HG02981 (cell line): Measurements from ENCODE around the gene SLC25A6.
"Not testable (repeated sequence)": the region's sequence is repeated elsewhere in the genome, so short reads cannot be mapped to it uniquely, and the experiment has no call there.

Experiments used
- ATAC-seq: cut with Tn5 transposase; IDR thresholded peaks from one replicate; pipeline ENCODE4 v1.9.1; 2021; ENCODE audit warnings: mild to moderate bottlenecking, moderate library complexity; ENCODE audit not compliant: unreplicated experiment

Gene SLC25A6

DNA sequence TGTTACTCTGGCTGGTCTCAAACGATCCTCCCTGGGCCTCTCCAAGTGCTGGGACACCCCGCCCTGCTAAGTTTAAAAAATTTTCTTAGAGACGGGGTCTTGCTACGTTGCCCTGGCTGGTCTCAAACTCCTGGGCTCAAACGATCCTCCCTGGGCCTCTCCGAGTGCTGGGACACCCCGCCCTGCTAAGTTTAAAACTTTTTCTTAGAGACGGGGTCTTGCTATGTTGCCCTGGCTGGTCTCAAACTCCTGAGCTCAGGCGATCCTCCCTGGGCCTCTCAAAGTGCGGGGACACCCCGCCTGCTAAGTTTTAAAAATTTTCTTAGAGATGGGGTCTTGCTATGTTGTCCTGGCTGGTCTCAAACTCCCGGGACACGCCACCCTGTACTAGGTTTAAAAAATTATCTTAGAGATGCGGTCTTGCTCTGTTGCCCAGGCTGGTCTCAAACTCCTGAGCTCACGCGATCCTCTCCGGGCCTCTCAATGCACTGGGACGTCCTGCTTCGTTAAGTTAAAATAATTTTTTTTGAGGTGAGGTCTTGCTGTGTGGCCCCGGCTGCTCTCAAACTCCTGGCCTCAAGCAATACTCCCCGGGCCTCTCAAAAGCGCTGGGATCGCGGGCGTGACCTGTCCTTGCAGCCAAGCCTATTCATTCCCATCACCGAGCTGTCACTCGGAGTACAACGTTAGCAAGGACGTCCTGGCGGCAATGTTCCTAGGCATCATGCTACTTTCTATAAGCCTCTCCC, 1.1 kb downstream of the SLC25A6 start:
- no peak for ATAC-seq

DNA sequence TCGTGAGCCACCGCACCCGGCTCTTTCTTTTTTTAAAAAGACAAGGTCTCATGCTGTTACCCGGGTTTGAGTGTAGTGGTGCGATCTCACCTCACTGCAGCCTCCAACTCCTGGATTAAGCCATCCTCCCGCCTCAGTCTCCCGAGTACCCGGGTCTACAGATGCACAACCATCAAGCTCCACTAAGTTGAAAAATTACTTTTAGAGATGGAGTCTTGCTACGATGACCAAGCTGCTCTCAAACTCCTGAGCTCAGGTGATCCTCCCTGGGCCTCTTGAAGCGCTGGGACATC, 2.0 kb downstream of the SLC25A6 start:
- ATAC-seq: no peak

DNA sequence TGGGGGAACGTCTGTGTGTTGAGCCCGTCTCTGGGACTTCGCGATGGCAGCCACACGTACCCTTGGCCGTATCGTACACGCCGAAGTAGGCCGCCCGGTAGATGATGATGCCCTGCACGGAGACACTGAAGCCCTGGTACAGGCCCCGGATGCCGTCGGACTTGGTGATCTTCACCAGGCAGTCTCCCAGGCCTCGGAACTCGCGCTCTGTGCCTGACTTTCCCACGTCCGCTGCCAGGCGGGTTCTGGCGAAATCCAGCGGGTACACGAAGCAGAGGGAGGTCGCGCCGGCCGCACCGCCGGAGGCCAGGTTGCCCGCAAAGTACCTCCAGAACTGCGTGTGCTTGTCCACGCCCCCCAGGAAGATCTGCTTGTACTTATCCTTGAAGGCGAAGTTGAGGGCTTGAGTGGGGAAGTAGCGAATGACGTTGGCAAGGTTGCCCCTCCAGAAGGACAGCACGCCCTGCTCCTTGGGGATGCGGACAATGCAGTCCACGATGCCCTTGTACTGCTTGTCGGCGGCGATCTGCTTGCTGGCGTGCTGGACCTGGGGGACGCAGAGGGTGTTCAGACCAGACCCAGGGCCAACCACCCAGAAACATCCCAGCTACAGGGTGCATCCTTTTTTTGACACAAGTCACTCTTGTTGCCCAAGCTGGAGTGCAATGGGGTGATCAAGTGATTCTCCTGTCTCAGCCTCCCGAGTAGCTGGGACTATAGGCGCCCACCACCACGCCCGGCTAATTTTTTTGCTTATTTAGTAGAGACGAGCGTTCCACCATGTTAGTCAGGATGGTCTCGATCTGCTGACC, 2.5 kb downstream of the SLC25A6 start:
- ATAC-seq: no peak

DNA sequence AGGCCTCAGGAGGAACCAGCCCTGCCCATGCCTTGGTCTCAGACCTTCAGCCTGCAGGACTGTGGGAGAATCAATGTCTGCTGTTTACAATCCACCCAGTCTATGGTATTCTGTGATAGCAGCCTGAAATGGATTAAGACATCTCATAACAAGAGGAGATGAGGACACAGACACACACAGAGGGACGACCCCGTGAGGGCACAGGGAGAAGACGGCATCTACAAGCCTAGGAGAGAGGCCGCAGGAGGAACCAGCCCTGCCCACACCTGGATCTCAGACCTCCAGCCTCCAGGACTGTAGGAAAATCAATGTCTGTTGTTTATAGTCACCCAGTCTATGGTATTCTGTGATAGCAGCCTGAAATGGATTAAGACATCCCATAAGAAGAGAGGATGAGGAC, 3.3 kb downstream of the SLC25A6 start:
- no peak for ATAC-seq

DNA sequence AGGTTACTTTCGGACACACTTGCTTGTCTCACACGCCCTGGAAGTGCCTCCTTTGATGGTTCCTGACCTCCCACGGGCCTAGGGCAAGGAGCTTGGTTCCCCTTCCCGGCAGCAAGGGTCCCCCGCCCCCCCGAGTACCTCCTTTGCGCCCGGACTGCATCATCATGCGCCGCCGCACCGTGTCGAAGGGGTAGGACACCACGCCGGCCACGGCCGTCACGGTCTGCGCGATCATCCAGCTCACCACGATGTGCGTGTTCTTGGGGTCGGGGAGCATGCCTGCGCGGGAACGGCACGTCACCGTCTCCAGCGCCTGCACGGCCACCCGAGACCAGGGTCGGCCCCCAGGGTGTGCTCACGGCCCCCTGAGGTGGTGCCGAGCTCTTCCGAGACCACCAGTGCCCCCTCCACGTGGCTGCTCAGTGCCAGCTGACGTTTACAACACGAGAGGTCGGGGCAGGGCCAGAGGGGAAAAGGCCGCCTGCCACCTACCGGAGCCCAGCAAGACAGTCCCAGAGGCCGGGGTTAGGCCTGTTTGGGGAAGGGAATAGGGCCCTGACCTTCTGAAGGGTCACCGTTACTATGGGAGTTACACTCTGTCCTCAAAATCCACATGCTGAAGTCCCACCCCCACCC, 4.7 kb downstream of the SLC25A6 start:
- no peak for ATAC-seq

DNA sequence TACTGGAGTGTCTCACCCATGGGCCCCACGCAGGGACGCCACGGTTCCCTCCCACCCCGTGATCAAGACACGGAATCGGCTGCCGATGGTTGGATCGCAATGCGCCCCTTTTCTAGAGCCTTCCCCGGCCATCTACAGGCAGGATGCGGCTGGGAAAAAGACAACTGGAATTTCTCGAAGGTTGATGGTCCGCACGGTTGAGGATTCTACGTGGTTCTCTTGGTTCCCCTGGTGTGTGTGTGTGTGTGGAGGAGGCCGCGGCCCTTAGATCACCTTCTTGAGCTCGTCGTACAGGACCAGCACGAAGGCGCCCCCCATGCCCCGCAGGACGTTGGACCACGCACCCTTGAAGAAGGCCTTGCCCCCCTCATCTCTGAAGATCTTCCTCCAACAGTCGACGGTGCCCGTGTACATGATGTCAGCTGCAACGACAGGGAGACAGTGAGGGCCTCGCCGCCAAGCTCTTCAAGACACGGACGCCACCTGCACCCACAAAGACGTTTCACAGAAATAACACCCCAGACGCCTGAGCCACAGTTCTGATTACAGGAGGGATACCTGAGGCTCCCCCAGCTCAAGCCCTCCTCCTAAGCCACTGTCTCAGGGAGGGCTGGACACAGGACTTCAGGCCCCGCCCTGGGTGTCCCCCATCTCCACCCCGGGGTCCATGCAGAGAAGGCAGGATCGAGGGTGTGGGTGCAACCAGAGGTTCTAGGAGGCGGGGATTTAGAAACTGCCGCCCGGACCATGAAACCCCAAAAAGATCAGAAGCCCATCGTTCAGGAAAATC, 5.4 kb downstream of the SLC25A6 start:
- no peak for ATAC-seq

DNA sequence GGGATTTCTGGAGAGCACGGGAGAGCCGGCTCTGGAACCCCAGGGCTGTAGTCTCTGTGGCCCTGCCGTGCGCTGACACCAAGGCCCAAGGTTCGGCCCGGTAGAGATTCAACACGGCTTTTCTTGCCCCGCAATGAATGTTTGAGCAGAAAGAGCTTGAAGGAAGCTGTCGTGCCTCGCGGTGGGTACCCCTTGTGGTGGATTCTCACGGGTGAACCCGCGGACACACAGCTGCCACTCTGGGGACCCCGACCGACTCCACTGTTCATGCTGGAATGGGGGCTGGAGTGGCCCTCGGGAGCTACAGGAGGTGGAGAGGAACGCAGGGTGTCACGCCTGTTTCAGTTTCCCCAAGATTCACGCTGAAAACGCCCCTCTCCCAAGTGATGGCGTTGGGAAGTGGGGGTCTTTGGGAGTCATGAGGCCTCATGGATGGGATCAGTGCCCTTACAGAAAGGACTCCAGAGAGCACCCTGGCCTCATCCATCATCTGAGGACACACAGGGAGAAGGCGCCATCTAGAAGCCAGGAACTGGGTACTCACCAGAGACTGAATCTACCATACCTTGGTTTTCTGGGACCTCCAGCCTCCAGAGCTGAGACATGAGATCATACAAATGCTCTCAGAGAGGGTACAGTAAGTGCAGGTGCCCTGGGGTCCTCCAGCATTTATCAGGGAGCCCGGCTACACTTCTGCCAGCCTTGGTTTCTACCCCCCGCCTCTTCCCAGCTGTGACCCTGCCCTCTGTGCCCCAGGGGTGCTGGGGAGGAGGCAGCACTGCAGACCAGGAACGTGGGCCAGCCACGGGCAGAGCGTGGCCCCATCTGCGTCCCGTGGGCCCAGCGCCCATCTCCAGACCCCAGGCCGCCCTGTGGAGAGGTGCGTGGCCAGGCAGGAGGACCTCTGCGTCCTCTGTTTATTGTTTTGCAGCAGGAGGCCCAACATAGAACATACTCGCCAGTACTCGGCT, 6.4 kb downstream of the SLC25A6 start:
- ATAC-seq: no peak

DNA sequence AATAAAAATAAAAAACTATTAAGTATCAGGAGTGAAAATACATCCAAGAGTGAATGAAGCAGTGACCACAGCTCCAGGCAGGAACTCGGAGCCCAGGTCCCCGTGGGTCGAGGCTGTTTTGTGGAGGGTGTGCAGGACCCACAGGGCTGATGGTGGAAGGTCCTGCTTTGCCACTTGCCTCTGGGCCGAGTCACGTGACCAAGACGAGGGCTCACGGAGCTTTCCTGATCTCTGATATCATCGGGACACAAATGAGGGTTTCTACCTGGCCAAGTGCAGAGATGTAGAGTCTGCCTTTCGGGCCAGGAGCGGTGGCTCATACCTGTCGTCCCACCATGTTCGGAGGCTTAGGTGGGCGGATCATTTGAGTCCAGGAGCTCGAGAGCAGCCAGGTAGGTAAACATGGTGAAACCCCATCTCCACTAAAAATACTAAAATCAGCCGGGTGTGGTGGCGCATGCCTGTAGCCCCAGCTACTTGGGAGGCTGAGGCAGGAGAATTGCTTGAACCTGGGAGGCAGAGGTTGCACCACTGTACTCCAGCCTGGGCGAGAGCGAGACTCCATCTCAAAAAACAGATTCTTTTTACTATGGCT, 7.2 kb downstream of the SLC25A6 start:
- no peak for ATAC-seq

DNA sequence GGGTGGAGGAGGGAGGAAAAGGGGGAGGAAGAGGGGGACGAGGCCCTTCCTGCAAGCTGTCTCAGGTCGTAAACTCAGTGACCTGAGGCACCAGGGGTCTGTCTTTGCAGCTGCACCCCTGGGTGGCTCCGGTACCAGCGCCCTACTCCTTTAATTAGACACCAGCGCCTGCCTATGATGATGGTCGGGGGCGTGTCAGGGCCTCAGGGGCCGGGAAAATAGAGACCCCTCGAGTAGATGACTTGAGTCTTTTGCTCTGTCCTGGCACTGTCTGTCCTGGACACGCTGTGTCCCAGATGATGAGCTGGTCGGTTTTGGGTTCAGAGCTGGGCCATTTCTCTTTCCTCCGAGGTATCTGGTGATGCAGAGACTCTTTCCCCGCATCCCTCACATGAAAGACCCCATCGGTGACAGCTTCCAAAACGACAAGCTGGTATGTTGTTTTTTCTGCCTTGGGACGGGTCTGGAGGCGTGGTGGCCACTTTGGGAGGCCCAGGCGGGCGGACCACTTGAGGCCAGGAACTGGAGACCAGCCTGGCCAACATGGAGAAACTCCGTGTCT, 11.2 kb downstream of the SLC25A6 start:
- ATAC-seq: no peak

DNA sequence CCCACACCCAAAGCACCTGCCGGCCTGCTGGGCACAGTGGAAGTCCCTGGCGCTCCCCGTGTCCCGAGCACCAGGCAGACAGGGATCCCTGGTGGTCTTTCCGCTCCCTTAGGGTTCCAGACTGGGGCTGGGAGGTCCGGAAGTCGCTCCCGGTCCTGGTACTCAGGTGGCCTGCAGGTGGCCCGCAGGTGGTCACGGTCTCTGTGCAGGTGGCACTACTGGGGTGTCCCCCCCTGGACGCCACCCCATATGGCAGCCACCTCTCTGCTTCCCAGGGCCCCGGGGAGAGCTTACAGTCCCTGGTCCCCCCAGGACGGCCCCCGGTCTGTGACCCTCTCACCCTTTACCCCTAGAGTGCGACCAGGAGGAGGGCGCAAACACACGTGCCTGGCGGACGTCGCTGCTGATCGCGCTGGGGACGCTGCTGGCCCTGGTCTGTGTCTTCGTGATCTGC, 13.6 kb downstream of the SLC25A6 start:
- no peak for ATAC-seq

DNA sequence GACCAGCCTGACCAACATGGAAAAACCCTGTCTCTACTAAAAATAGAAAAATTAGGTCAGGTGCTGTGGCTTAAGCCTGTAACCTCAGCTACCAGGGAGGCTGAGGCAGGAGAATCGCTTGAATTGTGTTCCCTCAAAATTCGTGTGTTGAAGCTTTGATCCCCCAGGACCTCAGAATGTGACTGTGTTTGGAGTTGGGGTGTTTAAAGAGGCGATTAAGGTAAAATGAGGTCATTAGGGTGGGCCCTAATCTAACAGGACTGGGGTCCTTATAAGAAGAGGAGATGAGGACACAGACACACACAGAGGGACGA, 23.6 kb downstream of the SLC25A6 start:
- no peak for ATAC-seq

DNA sequence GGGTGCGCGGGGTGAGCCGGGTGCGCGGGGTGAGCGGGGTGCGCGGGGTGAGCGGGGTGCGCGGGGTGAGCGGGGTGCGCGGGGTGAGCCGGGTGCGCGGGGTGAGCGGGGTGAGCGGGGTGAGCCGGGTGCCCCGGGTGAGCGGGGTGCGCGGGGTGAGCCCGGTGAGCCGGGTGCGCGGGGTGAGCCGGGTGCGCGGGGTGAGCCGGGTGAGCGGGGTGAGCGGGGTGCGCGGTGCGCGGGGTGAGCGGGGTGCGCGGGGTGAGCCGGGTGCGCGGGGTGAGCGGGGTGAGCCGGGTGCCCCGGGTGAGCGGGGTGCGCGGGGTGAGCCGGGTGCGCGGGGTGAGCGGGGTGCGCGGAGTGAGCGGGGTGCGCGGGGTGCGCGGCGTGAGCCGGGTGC, 25.6 kb downstream of the SLC25A6 start:
- ATAC-seq: not testable (repeated sequence)

DNA sequence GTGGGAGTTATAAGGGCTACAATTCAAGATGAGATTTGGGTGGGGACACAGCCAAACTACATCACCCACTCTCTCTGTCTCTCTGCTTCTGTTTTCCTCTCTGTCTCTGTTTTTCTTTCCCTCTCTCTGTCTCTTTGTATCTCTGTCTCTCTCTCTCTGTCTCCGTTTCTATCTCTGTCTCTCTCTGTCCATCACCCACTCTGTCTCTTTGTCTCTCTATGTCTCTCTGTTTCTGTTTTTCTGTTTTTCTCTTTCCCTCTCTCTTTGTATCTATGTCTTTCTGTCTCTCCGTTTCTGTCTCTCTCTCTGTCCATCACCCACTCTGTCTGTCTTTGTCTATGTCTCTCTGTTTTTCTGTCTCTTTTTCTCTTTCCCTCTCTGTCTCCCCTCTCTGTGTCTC, 30.0 kb downstream of the SLC25A6 start:
- no peak for ATAC-seq

DNA sequence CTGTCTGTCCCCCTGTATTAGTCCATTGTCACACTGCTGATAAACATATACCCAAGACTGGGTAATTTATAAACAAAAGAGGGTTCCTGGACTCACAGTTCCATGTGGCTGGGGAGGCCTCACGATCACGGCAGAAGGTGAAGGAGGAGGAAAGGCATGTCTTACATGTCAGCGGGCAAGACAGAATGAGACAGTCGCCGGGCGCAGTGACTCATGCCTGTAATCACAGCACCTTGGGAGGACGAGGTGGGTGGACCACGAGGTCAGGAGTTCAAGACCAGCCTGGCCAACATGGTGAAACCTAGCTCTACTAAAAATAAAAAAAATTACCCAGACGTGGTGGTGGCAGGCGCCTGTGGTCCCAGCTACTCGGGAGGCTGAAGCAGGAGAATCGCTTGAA, 30.6 kb downstream of the SLC25A6 start:
- no peak for ATAC-seq

DNA sequence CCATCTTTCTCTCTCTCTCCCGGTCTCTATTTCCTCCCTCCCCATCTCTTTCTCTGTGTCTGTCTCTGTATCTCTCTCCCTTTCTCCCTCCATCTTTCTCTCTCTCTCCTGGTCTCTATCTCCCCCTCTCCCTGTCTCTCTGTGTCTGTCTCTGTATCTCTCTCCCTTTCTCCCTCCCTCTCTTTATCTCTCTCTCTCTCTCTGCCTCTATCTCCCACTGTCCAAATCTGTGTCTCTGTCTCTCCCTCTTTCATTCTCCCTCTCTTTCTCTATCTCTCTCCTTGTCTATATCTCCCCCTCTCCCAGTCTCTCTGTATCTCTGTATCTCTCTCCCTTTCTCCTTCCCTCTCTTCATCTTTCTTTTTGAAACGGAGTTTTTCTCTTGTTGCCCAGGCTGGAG, 31.7 kb downstream of the SLC25A6 start:
- ATAC-seq: no peak

DNA sequence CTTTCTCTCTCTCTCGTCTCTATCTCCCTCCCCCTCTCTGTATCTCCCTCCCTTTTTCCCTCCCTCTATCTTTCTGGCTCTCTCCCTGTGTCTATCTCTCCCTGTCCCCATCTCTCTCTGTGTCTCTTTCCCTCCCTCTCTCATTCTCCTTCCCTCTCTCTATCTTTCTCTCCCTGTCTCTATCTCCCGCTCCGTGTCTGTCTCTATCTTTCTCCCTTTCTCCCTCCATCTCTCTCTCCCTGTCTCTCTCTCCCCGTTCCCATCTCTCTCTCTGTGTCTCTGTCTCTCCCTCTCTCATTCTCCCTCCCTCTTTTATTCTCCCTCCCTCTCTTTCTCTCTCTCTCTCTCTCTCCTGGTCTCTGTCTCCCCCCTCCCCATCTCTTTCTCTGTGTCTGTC, 32.4 kb downstream of the SLC25A6 start:
- ATAC-seq: no peak

DNA sequence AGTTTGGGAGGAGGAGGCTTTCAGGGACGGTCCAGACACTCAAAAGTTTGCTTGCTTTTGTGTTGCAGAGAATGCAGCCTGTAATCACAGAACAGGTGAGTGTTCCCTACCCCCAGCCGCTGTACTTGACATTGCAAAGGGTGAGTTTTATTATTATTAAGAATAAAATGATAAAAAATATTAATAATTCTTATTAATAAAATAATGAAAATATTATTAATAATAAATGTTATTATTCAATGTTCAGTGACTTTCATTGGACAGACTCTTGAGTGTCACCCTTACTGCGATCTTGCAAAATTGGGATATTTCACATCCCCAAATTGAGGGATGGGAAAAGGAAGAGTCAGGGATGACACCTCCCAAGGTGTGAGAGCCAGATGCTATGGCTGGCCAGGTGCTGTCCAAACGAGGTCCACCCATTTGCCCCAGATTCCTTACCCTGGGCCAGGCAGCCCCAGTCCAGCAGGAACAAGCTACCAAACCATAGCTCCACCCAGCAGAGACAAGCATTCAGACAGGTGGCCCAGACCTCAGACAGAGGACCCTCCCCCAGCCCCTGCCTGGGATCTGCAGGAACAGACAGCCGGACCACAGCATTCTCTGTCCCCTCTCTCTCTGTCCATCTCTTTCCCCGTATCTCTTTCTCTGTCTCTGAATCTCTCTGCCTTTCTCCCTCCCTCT, 33.0 kb downstream of the SLC25A6 start:
- ATAC-seq: no peak

DNA sequence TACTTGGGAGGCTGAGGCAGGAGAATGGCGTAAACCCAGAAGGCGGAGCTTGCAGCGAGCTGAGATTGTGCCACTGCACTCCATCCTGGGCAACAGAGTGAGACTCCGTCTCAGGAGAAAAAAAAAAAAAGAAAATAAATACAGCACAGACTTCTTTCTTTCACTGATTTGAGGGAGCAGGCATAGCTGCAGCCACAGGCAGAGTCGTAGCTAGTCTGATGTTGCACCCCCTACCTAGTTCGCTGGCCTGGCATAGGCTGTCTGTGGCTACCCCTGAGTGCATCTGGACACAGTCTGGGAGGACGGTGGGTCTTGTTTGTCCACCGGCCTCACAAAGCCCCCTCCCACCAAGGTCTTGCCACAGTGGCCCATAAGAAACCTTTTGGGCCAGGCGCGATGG, 33.9 kb downstream of the SLC25A6 start:
- ATAC-seq: no peak
